A549 treated with RU486 at 1 μM for 4 hours (cell line): Measurements from ENCODE around the gene GAREM2. TPM values are rescaled to one million over a fixed set of nuclear protein-coding genes. Genes with fewer than 3 reads are reported as not detected.

ENCODE experiments used
- total RNA-seq: library from RNA; stranded (reverse); fragments of 200-300 nt; extraction: Qiagen RNA extraction; gene quantifications from 5 replicates; pipeline ENCODE4 v1.2.3, GENCODE V29; 2022; ENCODE audit warnings: low read depth

GAREM2 gene
- 5.6 to 9.7 TPM (median 7.0 TPM) in 5 replicates for total RNA-seq

GRCh38 chr2:26172871-26173775, at the start of gene GAREM2:
Gene GAREM2, plus strand, starts transcription at chr2:26173088. Its CDS starts 133 bp downstream, at chr2:26173221.

Other genes starting within 250 kb of the GAREM2 start
- 48.1 to 60.4 TPM (median 52.5 TPM) in 5 replicates for gene KIF3C, start 190.6 kb upstream of the GAREM2 start, total RNA-seq
- 264 to 376 TPM (median 304 TPM) in 5 replicates for gene RAB10, start 139.0 kb upstream of the GAREM2 start, total RNA-seq
- gene HADHA, start 71.5 kb downstream of the GAREM2 start, total RNA-seq: 117 to 146 TPM (median 129 TPM) in 5 replicates
- 87.4 to 105 TPM (median 99.6 TPM) in 5 replicates for gene HADHB, start 71.9 kb downstream of the GAREM2 start, total RNA-seq
- gene SELENOI, start 173.1 kb downstream of the GAREM2 start, total RNA-seq: 11.8 to 21.5 TPM (median 21.0 TPM) in 5 replicates
- gene ADGRF3, start 173.7 kb downstream of the GAREM2 start, total RNA-seq: 0.10 to 0.22 TPM (median 0.17 TPM) in 3 of 5 replicates, not detected in the others
- 0.14 to 0.61 TPM (median 0.26 TPM) in 4 of 5 replicates, not detected in the other for gene DRC1, start 228.8 kb downstream of the GAREM2 start, total RNA-seq